GM19025 (cell line): ENCODE measurements around the gene STKLD1.
A peak's percentile ranks its signal among the peaks of the same experiment; 100 is the strongest.
"Not testable (repeated sequence)": the region's sequence is repeated elsewhere in the genome, so short reads cannot be mapped to it uniquely, and the experiment has no call there.

Experiments
- ATAC-seq: cut with Tn5 transposase; IDR thresholded peaks from one replicate; pipeline ENCODE4 v1.9.1; 2021; ENCODE audit warnings: mild to moderate bottlenecking, low read depth, moderate library complexity; ENCODE audit not compliant: unreplicated experiment

Gene STKLD1

GRCh38 chr9:133375724-133376654, at the start of gene STKLD1, which contains the start of gene SURF4:
Gene STKLD1, plus strand, starts transcription at chr9:133376366. Its CDS starts 108 bp downstream, at chr9:133376474.
Gene SURF4, minus strand, starts transcription at chr9:133376060. Its CDS starts 91 bp downstream, at chr9:133375969.
- ATAC-seq, result peak; percentile 93

GRCh38 chr9:133327021-133327420, 49.1 kb upstream of the STKLD1 start:
- not testable (repeated sequence) for ATAC-seq

GRCh38 chr9:133327834-133328484, 48.2 kb upstream of the STKLD1 start:
- ATAC-seq, result no peak

GRCh38 chr9:133329306-133330156, 46.6 kb upstream of the STKLD1 start:
- ATAC-seq, result not testable (repeated sequence)

GRCh38 chr9:133331221-133331620, 44.9 kb upstream of the STKLD1 start:
- ATAC-seq, result no peak

- ATAC-seq, result no peak
These were observed 44.4 kb upstream of the STKLD1 start for GRCh38 chr9:133331641-133332380.

GRCh38 chr9:133332381-133332730, 43.8 kb upstream of the STKLD1 start:
- no peak for ATAC-seq

- ATAC-seq, result no peak
These were observed 43.2 kb upstream of the STKLD1 start for GRCh38 chr9:133333011-133333410.

- ATAC-seq, result no peak
These were observed 42.6 kb upstream of the STKLD1 start for GRCh38 chr9:133333566-133333965.

GRCh38 chr9:133334161-133334560, 42.0 kb upstream of the STKLD1 start:
- ATAC-seq, result no peak

- not testable (repeated sequence) for ATAC-seq
These were observed 41.3 kb upstream of the STKLD1 start for GRCh38 chr9:133334888-133335287.

- ATAC-seq, result peak; percentile 91
These were observed 40.0 kb upstream of the STKLD1 start, which contains the start of gene SURF6 for GRCh38 chr9:133335924-133336811. Gene SURF6, minus strand, starts transcription at chr9:133336188. Its CDS starts 56 bp downstream, at chr9:133336132.

GRCh38 chr9:133339641-133340040, 36.5 kb upstream of the STKLD1 start:
- ATAC-seq, result no peak

- ATAC-seq, result no peak
These were observed 35.9 kb upstream of the STKLD1 start for GRCh38 chr9:133340256-133340655.

- no peak for ATAC-seq
These were observed 35.2 kb upstream of the STKLD1 start for GRCh38 chr9:133340916-133341315.

- ATAC-seq, result no peak
These were observed 34.6 kb upstream of the STKLD1 start for GRCh38 chr9:133341369-133342068.

GRCh38 chr9:133342069-133342406, 34.1 kb upstream of the STKLD1 start:
- ATAC-seq, result no peak

- ATAC-seq, result no peak
These were observed 33.6 kb upstream of the STKLD1 start for GRCh38 chr9:133342570-133342969.
